Measurements from ENCODE around the gene ARL2BP. TPM values are rescaled to one million over a fixed set of nuclear protein-coding genes. Genes with fewer than 3 reads are reported as not detected.

The ARL2BP gene
- total RNA-seq, 1 experiment from 2014 or later, result 33.1 TPM

DNA sequence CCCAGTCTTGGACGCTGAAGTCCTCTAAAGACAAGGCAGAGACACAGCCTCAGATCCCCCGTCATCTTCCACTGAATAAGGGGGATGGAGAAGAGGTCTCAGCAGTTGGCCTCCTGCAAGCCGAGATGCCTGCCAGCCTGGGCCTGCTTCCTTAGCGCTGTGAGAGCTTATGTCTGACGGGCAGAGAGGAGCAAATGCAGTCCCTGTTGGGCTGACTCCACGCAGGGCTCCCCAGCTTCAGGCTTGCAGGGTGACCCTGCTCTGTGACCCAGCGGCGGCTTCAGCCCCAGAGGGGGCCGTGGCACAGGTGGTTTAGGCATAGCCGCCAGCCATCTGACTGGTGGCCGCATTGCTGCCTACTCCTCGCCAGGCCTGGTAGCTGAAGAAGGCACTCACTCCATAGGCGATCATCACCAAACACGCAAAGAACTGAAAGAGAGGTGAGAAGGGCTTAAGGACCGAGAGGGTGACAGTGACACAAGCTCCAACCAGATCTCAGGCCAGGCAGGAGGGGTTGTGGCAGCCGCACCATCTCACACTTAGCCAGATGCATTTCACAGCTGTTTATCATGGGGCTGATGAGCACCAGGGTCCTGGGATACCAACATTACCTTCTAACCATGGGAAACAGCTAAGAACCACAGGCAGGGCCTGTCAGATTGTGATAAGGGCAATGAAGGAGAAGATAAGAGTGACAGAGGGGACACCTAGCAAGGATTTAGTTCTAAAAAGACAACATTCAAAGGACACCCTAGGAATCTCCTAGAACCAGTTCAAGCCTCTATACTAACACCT is 11.7 kb downstream of the ARL2BP start:
- H3K36me3 ChIP-seq (ENCODE audit: insufficient read depth, low read length, poor library complexity, severe bottlenecking), result peaks cover 8% of the 10 kb centered on the region
- BruUV-seq (replicated peaks), result no TSS peak
- no peak for TF ChIP-seq EZH2 (IDR thresholded peaks at IDR 0.05; ENCODE audit: borderline replicate concordance, low read depth, low read length, poor library complexity, severe bottlenecking)
- TF ChIP-seq, protein P1, sequence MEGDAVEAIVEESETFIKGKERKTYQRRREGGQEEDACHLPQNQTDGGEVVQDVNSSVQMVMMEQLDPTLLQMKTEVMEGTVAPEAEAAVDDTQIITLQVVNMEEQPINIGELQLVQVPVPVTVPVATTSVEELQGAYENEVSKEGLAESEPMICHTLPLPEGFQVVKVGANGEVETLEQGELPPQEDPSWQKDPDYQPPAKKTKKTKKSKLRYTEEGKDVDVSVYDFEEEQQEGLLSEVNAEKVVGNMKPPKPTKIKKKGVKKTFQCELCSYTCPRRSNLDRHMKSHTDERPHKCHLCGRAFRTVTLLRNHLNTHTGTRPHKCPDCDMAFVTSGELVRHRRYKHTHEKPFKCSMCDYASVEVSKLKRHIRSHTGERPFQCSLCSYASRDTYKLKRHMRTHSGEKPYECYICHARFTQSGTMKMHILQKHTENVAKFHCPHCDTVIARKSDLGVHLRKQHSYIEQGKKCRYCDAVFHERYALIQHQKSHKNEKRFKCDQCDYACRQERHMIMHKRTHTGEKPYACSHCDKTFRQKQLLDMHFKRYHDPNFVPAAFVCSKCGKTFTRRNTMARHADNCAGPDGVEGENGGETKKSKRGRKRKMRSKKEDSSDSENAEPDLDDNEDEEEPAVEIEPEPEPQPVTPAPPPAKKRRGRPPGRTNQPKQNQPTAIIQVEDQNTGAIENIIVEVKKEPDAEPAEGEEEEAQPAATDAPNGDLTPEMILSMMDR (conservative IDR thresholded peaks at IDR 0.05; ENCODE audit: low read depth, low read length), result no peak
- no peaks in the 10 kb centered on the region for H3K9me3 ChIP-seq (ENCODE audit: low read depth, low read length, poor library complexity, severe bottlenecking)
- CTCF ChIA-PET, result no interaction called here
- POLR2A ChIA-PET (ENCODE audit: low non-redundant PET), result no interaction called here
- no peak overlapping the region for H3K4me3 ChIP-seq (ENCODE audit: low read depth, low read length, poor library complexity, severe bottlenecking)
- H3K4me1 ChIP-seq (ENCODE audit: insufficient read depth, low read length, poor library complexity, severe bottlenecking), result peaks cover 9% of the 10 kb centered on the region
- intact Hi-C loops (cut with micrococcal nuclease; ENCODE audit: unreplicated experiment), result no loop called here
- no peaks in the 10 kb centered on the region for H3K27me3 ChIP-seq (replicated peaks; ENCODE audit: insufficient read depth, low read depth, low read length, poor library complexity)
- H3K27ac ChIP-seq (ENCODE audit: low read depth, low read length, poor library complexity, severe bottlenecking), result no peak overlapping the region
- DNase-seq (ENCODE audit: low spot score), result no peak

DNA sequence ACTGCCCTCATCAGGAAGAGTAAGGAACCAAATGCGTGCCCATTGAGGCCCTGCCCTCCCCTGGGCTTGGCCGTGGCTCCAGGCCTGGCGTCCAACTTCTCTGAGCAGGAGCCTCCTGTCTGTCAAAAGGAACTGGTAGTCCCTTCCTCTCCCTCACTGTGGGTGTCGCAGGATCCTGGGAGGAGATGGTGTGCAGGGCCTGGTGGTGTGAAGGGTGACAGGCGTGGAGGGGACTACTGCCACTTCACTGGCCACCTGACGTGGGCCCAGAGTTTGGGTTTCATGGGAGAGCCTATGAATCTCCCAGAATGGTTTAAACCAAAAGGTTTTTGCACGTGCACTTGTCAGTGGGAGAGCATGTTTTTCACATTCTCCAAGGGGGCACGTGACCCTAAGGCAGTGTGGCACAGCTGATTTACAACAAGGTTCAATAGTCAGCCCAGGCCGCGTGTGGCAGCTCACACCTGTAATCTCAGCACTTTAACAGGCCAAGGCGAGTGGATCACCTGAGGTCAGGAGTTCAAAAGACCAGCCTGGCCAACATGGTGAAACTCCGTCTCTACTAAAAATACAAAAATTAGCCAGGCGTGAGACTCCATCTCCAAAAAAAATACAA is 12.5 kb downstream of the ARL2BP start:
- CTCF ChIA-PET, result no interaction called here
- no peak for TF ChIP-seq EZH2 (IDR thresholded peaks at IDR 0.05; ENCODE audit: borderline replicate concordance, low read depth, low read length, poor library complexity, severe bottlenecking)
- TF ChIP-seq, protein P1 (conservative IDR thresholded peaks at IDR 0.05; ENCODE audit: low read depth, low read length), result no peak

DNA sequence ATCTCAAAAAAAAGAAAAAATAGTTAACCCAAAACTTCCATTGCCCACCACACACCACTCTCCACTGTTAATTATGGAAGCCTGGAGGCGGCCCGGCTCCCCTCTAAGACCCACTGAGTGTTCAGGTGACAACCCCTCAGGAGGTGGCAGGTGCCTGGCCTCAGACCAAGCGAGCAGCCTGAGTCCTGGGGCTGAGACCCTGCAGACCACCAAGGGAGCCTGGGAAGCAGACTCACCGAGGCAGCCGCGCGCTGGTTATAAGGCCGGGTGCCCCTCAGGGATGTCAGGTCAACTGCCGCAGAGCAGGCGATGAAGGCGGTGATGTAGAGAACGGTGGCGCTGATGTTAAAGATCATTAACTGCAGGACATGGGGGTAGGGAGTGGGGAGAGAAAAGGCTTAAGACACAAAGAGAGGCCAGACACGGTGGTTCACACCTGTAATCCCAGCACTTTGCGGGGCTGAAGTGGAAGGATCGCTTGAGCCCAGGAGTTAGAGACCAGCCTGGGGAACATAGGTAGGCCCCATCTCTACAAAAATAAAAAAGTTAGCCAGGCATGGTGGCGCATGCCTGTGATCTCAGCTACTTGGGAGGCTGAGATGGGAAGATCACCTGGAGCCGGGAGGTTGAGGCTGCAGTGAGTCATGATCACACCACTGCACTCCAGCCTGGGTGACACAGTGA is 13.3 kb downstream of the ARL2BP start:
- BruUV-seq (replicated peaks), result no TSS peak
- TF ChIP-seq, protein P1 (conservative IDR thresholded peaks at IDR 0.05; ENCODE audit: low read depth, low read length), result no peak
- TF ChIP-seq EZH2 (IDR thresholded peaks at IDR 0.05; ENCODE audit: borderline replicate concordance, low read depth, low read length, poor library complexity, severe bottlenecking), result no peak
- H3K4me1 ChIP-seq (ENCODE audit: insufficient read depth, low read length, poor library complexity, severe bottlenecking), result peaks cover 9% of the 10 kb centered on the region
- POLR2A ChIA-PET (ENCODE audit: low non-redundant PET), result no interaction called here
- no peaks in the 10 kb centered on the region for H3K36me3 ChIP-seq (ENCODE audit: insufficient read depth, low read length, poor library complexity, severe bottlenecking)
- no peak overlapping the region for H3K4me3 ChIP-seq (ENCODE audit: low read depth, low read length, poor library complexity, severe bottlenecking)
- H3K27ac ChIP-seq (ENCODE audit: low read depth, low read length, poor library complexity, severe bottlenecking), result no peak overlapping the region
- no peaks in the 10 kb centered on the region for H3K27me3 ChIP-seq (replicated peaks; ENCODE audit: insufficient read depth, low read depth, low read length, poor library complexity)
- no peaks in the 10 kb centered on the region for H3K9me3 ChIP-seq (ENCODE audit: low read depth, low read length, poor library complexity, severe bottlenecking)
- CTCF ChIA-PET, result no interaction called here
- intact Hi-C loops (cut with micrococcal nuclease; ENCODE audit: unreplicated experiment), result no loop called here
- no peak for DNase-seq (ENCODE audit: low spot score)

More for the DNA sequence above, 12.5 kb downstream of the ARL2BP start:
- Histone ChIP-seq H3K36me3 (ENCODE audit: insufficient read depth, low read length, poor library complexity, severe bottlenecking) (peaks cover under 1% of the 10 kb centered on the region), H3K4me1 (ENCODE audit: insufficient read depth, low read length, poor library complexity, severe bottlenecking) (peaks cover 9% of the 10 kb centered on the region), H3K9me3 (ENCODE audit: low read depth, low read length, poor library complexity, severe bottlenecking) (no peaks in the 10 kb centered on the region), H3K27ac (ENCODE audit: low read depth, low read length, poor library complexity, severe bottlenecking) (no peak overlapping the region), H3K4me3 (ENCODE audit: low read depth, low read length, poor library complexity, severe bottlenecking) (no peak overlapping the region), H3K27me3 (replicated peaks; ENCODE audit: insufficient read depth, low read depth, low read length, poor library complexity) (no peaks in the 10 kb centered on the region)
- POLR2A ChIA-PET (ENCODE audit: low non-redundant PET), result no interaction called here
- BruUV-seq (replicated peaks), result no TSS peak
- intact Hi-C loops (cut with micrococcal nuclease; ENCODE audit: unreplicated experiment), result no loop called here
- DNase-seq (ENCODE audit: low spot score), result no peak
